DMS79 (cell line): ENCODE measurements around the gene ZC3H12C.

Source experiments
- DNase-seq: peaks from one replicate; lab custom pipeline; 2025; lab: John Stamatoyannopoulos, UW

Gene ZC3H12C

DNA sequence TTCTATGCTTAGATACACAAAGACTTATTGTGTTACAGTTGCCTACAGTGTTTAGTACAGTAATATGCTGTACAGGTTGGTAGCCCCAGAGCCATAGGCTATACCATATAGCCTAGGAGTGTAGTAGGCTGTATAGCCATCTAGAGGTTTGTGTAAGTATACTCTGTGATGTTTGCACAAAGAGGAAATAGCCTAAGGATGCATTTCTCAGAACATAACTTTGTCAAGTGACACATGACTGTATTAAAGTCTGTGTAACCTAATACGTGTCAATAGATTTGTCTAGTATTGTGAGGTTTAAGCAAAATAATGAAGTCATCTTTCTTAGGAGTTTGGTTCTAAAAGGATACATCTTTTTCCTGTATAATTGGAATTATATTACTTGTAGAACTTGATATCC lies 5.5 kb downstream of the ZC3H12C start:
- DNase-seq = no peak

DNA sequence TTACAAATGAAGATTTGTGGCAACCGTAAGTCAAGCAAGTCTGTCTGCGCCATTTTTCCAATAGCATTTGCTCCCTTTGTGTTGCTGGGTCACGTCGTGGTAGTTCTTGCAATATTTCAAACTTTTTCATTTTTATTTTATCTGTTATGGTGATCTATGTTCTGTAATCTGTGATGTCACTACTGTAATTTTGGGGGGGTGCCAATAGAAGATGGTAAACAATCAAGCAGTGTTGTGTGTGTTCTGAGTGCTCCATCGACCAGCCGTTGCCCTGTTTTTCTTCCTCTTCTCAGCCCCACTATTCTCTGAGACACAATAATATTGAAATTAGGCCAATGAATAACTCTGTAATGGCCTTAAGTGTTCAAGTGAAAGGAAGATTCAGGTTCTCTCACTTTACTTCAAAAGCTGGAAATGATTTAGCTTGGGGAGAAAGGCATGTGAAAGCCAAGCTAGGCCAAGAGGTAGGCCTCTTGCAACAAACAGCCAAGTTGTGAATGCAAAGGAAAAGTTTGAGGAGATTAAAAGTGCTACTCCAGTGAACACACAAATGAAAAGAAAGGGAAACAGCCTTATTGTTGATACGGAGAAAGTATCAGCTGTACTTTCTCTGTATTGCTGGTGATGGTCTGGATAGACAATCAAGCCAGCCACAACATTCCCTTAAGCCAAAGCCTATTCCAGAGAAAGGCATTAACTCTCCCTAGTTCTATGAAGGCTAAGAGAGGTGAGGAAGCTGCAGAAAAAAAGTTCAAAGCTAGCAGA lies 7.5 kb downstream of the ZC3H12C start:
- no peak for DNase-seq

DNA sequence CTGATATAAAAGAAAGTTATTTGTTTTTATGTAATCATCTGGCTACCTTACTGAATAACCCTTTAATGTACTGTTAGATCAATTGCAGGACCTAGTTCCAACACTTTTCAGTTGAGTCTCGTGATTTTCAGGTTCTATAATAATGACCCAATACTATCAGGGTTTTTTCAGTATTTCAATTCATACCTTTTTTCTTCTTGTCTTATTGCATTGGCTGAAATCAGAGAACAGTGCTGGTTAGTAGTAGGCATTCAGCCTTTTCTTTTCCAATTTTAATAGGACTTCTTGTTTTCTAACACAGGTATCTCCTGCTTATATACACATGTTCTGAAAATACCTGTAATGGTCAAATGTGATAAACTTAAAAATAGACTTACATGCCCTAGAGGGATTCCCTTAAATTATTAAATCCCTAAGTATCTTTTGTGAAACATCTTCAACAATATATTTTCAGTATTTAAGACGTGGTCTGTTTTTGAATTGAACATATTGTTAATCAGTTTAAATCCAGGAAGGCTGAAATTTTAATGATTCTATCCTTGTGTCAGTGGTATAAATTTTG lies 13.6 kb downstream of the ZC3H12C start:
- no peak for DNase-seq

DNA sequence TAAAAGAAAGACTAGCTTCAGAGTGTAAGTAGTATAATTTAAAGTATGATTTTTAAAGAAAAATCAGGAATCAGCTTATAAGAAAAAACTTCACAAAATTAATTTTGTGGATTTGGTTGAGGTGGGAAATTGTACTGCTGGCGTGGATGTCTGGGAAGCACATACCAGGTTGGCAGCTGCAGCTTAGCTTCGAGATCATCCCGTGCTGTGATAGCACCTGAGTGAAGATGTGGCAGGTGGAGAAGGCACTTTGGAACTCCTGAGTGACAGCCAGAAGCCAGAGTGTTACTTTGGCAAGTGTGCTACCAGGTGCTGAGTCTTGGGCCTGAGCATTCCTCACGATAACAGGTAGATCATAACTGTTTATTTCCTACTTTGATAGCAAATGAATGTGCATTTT lies 17.7 kb downstream of the ZC3H12C start:
- DNase-seq = no peak

DNA sequence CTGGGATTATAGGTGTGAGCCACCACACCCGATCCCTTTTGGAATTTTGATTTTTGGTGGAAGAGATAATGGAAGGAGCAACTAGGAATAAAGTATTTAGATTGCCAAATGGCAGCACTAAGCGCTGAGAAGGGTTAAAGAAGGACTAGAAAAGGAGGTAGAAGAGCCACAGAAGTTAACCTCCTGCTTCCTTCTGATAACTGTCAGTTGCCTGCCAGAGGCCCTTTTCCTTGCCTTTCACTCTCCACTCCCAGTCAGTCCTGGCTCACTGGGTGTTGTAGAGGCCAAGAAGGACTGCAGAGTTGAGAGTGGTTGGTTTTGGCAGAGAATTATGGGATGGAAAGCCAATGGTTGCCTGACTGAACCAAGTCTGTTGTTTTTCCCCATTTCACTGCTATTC lies 19.3 kb downstream of the ZC3H12C start:
- no peak for DNase-seq

DNA sequence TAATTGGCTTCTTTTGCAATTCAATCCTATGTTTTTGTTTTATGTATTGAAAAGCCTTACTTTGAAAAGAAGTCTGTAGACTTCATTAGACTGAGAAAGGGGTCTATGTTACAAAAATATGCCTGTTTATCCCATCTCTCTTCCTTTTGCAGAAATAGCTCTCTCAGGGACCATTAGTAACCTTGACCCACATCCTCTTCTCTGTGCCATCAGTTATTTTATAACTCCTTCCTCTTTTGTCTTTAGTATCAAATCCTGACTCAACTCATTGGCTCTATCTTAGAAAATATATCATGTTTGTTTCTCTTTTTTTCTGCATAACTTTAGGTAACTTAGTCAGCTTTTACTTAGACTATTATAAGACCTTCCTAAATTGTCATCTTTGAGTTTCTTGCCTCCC lies 20.3 kb downstream of the ZC3H12C start:
- DNase-seq = no peak

DNA sequence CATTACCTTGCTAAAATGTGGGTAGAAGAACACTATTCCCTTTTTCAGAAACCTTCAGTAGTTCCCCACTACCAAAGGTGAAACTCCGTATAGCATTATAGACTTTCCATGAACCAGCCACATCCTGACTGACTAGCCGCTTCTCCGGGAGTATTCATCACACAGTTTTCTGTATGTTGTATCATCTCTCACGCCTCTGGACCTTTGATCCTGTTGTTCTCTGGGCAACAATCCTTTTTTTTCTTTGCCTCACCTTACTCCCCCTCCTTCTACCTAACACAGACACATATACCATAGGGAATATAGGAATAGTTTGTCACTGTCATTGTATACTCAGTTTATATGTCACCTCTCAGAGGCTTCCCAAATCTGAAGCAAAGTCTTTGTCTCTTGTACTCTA lies 20.8 kb downstream of the ZC3H12C start:
- no peak for DNase-seq

DNA sequence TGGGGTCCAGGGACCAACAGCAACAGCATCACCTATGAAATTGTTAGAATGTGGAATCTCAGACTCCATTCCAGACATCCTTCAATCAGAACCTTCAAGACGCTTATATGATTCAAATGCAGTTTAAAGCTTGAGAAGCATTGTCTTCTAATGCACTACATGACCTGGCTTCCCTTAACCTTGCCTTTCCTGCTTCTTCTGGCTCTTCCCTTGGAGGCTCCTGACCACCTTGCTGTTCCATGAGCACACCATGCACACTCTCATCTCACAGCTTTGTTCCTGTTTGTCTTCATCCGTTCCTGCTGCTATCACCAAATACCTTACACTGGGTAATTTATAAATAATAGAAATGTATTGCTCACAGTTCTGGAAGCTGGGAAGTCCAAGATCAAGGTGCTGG lies 26.1 kb downstream of the ZC3H12C start:
- DNase-seq = no peak

DNA sequence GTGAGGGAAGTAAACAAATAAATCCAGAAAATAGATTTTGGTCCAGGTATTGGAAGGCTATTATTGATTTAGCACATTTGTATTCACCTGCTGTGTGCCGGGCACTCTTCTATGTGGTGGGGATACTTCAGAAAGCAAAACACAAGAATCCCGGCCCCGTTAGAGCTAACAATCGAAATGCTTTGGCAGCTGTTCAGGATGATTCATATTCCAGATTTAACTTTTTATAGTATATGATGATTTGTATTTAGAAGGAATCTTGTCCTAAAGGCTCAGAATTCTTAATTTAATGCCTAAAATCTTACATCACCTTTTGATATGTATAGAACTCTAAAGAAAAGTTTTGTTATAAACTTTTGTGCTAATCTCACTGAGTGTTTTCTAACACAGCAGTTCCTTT lies 28.0 kb downstream of the ZC3H12C start:
- DNase-seq = no peak

DNA sequence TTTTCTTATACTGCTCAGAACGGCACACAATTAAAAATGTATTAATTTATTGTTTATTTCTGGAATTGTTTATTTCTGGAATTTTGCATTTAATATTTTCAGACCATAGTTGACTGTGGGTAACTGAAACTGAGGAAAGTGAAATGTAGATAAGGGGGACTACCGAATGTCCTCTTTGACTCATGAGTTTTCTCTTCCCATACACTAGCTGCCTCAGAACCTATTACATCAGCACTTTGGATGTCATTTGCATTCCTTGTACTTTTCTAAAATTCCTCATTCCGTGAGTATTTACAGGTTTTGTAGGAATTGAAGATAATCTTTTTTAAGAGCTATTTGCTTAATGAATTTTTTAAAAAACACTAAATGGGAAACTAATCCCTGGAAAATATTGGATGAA lies 29.8 kb downstream of the ZC3H12C start:
- DNase-seq = no peak

DNA sequence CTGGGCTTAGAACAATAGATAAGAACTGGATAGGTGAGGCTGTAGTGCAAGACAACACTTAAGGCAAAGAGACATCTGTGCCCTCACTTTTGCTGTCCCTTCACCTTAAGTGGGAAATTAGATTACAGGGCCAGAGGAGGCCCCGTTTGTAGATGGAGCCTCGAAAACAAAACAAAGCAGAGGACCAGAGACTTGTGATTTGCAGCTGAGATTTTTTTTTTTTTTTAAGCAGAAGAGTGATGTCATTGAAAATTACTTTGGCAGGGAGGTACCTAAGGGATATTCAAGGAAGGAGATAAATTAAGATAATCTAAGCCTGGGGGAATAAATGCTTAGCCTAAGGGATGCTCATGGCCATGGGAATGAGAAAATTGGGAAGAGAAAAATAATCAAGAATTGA lies 31.4 kb downstream of the ZC3H12C start:
- no peak for DNase-seq

DNA sequence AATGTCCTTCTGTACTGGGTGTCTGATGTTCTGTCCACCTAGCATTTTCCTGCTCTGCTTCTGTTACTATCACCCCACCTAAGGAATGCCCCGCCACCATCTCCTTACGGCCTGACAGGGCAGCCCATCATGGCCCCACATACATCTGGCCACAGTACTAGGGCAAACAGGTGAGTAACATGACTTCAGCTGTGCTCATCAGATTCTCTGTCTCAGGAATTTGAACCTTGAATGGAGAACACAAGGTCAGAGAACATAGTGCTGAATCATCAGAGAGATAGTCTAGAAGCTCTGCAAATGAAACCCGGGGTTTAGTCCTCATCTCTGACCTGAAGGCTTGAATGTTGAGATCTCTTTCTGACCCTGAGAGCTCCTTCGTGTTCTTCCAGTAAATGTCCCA lies 32.4 kb downstream of the ZC3H12C start:
- no peak for DNase-seq

DNA sequence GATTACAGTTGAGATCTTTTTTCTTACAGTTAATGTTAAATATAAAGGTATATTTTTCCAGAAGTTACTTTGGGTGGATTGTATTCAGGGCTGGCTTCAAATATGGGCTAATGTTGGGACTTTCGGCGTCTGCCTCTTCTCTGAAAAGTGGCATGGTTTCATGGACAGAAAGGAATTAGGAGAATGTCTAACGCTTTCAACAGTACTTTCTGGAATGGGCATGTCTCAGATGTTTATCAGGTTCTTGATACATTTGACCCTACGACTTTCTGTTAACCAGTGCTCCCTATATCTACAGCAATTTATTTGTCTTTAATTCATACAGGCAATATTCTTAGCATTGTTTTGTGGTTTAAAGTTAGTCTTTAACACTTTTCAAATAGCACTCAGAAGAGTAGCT lies 33.7 kb downstream of the ZC3H12C start:
- no peak for DNase-seq

DNA sequence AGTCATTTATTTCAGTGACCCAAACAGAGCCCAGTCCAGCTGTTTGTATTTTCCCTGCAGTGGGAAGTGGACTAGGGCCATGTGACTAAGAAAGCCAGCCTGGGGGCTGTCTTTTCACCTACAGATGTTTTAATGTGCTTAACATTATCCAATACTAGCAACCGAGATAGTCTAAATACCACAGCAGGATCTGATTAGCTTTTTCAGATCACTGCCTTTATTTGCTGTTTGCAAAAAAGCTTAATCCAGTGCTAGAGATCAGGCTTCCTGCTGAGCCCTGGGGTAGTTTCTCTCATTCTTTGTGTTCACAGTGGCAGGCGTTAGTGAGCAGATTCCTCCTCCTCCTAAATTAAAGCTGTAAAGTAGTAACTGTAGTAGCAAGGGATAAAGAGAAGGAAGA lies 35.0 kb downstream of the ZC3H12C start:
- no peak for DNase-seq

DNA sequence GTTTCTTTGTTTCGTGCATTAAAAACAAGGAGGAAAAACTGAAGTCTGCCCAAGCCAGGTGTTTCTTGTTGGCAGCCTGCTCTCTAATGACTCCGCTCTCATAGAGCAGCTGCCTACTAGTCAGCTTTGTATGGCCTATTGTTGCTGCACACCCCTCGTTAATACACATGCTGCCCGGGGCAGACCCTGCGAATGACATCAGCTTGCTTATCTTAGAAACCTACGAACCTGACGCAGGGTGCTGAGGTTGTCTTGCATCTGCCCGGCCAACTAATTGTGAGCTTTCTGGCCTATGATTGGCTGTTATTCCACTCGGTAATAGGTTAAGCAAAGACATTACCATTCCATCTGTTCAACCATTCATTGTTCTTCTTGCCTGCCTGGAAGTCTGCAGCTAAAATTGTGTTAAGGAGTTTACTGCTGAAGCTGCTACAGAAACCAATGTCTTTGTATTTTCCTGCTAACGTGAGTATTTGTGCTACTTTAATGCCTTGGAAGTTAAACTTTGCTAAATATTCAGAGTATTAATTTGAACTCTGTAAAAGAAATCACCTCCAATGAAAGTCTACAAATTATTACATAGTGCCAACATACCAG lies 37.5 kb downstream of the ZC3H12C start:
- DNase-seq = peak; percentile 90

DNA sequence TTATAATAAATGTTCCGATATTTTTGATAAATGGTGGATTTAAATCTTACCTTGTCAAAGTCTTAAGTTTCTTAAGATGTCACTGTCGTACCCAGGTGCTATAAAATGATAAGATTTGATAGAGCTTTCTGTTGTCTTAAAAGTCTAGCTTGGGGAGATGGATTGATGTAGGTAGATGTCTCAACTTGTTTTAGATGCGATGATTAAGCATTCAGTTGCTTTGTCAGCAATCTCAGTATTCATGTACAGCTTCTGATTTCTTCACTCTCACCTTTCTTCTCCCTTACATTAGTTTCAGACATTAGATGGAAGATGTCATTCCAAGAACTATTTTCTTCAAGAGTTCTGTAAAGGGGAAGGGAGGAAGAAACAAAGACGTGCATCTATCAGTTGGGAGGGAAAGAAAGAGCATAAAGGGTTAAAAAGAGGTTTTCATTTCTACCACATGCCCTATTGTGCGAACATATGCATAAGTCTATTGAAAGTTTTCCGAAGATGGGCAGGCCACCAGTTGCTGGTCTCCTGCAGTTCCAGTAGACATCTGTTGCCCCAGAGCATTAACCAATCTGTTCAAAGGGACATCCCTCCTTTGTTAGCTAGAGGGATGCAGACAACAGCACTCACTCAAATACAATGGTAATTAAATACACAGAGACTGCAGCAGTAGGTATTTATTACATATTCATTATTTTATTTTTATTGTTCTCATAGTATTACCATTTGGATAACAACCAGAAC lies 38.4 kb downstream of the ZC3H12C start:
- no peak for DNase-seq

DNA sequence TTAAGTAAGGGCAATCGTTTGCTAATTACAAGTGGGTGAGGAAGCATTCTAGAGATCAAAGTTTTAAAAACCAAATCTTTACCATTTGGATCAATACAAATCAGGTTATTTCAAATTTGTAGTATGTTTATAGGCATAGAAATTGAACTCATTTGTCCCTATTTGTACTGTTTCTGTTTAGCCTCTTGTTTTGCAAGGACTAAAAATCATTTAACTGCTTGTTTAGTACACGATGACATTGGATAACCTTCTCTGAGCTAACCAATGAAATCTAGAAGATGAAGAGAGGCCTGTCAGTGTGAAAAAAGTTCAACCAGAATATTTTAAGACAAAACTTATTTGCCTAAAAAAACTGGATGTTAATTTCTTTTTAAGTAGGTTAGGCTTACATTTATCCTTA lies 40.0 kb downstream of the ZC3H12C start:
- DNase-seq = no peak

DNA sequence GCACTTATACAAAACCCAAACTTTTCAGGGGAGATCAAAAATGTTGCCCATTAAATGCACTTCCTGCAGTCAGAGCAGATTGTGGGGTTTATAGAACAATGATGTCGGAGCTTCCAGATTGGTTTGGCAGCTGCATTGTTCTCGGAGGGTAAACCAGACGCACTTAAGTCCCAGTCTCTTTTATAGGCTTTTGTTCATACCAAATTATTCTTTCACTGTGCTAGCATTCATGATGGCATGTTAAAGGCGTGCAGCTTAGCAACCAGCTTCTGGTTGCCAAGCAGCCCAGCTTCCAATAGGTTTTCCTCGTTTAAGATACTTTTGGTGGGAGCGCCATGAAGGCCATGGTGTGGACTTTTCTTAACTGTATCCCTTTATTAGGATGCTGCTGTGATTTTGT lies 40.9 kb downstream of the ZC3H12C start:
- DNase-seq = no peak

DNA sequence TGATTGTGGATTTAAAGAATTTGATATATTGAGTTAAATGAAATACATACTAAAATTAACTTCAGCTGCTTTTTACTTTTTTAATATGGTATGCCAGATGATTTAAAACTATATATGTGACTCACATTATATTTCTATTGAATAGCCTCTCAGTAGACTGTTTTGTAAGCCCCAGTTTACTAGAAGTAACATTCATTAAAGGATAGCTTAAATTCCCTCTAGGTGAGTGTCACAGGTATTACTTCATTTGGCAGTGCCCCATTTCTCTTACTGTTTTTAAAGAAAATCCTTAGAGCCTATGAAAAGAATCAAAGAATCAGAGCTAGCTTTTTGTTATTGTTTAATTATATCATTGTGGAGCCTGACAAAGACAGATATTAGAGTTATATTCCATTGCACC lies 48.6 kb downstream of the ZC3H12C start:
- DNase-seq = no peak

DNA sequence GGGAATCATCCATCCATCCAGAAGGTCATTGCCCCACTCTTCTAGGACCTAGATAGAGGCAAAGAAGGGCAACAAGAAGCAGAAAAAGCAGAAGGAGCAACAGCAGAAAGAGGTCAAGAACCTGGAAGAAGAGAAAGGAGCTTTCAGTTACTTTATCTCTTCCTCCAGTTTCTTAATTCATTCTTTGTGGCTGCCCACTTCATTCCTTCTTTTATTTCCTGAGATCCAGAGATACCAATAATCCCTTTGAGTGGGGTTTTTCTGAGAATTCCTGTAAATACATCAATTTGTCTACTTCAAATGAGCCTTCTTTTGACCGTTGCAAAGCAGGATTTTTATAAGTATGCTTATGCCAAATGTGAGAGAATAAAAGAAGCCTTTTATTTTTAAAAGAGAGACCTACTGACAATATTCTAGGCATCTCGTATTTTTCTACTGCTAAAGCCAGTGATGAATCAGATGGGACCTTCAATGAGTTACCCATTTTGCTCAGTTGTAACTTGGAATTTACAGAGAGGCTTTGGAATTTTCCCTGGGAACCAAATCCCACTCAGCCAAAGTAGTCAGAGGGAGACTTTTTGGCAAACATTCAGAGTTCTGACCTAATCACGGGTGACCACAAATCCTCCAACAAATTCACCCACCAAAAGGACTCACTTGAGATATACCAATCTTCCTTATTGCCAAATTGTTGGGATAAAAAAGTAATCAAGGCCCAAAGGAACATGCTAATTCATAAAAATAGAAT lies 54.9 kb downstream of the ZC3H12C start:
- DNase-seq = no peak

DNA sequence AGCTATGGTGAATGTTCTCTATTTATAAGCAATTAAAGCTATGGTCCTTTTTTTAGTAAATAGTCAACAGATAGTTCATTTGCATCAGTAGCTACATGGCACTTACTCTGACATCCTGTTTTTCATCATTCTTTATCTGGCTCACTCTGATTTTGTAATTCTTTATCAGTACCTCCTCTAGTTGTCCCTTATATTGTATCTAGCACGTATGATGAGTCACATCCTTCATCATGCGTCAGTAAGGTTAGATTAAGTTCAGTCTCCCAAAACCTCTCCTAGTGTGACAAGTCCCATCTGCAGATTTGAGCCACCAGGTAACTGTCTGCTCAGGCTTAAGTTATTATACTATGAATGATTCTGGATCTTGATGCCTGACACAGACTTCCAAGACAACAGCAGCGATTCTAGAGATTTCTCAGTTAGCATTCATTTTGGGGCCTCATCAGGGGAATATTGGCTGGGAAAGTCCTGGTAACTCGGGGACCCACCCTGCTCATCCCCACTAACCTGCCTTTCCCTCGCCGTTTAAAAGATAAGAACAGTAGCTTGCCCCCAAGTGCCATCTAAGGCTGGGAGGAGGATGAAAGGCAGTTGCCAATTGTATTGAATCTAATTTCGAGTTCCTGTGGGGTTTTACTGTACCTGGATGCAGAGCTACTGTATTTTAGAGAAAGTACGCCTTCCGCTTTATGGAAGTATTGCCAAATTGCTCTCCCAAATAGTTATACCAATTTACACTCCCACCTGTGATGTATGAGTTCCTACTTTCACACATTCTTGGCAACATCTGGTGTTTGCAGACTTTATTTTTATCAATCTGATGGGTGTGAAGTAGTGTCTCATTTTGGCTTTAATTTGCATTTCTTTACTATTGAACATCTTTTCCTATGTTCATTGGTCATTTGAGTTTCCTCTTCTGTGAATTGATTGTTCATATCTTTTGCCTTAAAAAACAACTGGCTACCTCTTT lies 55.9 kb downstream of the ZC3H12C start:
- no peak for DNase-seq
